ENCODE data around the gene ITIH1.
A peak's percentile ranks its signal among the peaks of the same experiment; 100 is the strongest.
"Not testable (repeated sequence)": the region's sequence is repeated elsewhere in the genome, so short reads cannot be mapped to it uniquely, and the experiment has no call there.

The ITIH1 gene

GRCh38 chr3:52774066-52774713 is 3.2 kb upstream of the ITIH1 start:
- in situ Hi-C loops (cut with MboI; ENCODE audit: low sequenced_read_pairs, unreplicated experiment), result no loop called here
- no peak for DNase-seq (ENCODE audit: low spot score)
- no peak for TF ChIP-seq CTCF (IDR thresholded peaks at IDR 0.05; ENCODE audit: borderline replicate concordance, control extremely low read depth, extremely low read depth, insufficient read depth, missing control alignments)

GRCh38 chr3:52774901-52775864 is 2.2 kb upstream of the ITIH1 start:
- TF ChIP-seq CTCF (IDR thresholded peaks at IDR 0.05; ENCODE audit: borderline replicate concordance, control extremely low read depth, extremely low read depth, insufficient read depth, missing control alignments), result no peak

GRCh38 chr3:52775877-52776276 is 1.5 kb upstream of the ITIH1 start:
- no peak for TF ChIP-seq CTCF (IDR thresholded peaks at IDR 0.05; ENCODE audit: borderline replicate concordance, control extremely low read depth, extremely low read depth, insufficient read depth, missing control alignments)
- DNase-seq (ENCODE audit: low spot score), result no peak
- in situ Hi-C loops (cut with MboI; ENCODE audit: low sequenced_read_pairs, unreplicated experiment), result no loop called here

More at GRCh38 chr3:52774901-52775864, 2.2 kb upstream of the ITIH1 start:
- in situ Hi-C loops (cut with MboI; ENCODE audit: low sequenced_read_pairs, unreplicated experiment), result no loop called here
- DNase-seq (ENCODE audit: low spot score), result no peak

- DNase-seq (ENCODE audit: low spot score); in situ Hi-C loops (cut with MboI; ENCODE audit: low sequenced_read_pairs, unreplicated experiment): not testable (repeated sequence)
These were observed 913 bp upstream of the ITIH1 start for GRCh38 chr3:52776486-52776885.

- no peak for TF ChIP-seq CTCF (IDR thresholded peaks at IDR 0.05; ENCODE audit: borderline replicate concordance, control extremely low read depth, extremely low read depth, insufficient read depth, missing control alignments)
- DNase-seq (ENCODE audit: low spot score), result no peak
- in situ Hi-C loops (cut with MboI; ENCODE audit: low sequenced_read_pairs, unreplicated experiment), result no loop called here
These were observed 783 bp downstream of the ITIH1 start for GRCh38 chr3:52777959-52778805.

GRCh38 chr3:52779011-52779836 is 1.8 kb downstream of the ITIH1 start:
- in situ Hi-C loops (cut with MboI; ENCODE audit: low sequenced_read_pairs, unreplicated experiment), result no loop called here
- peak; percentile 80 for DNase-seq (ENCODE audit: low spot score)

More at GRCh38 chr3:52779011-52779836, 1.8 kb downstream of the ITIH1 start:
- no peak for TF ChIP-seq CTCF (IDR thresholded peaks at IDR 0.05; ENCODE audit: borderline replicate concordance, control extremely low read depth, extremely low read depth, insufficient read depth, missing control alignments)
